HS-5 (cell line): ENCODE results near the gene PPP1R14C.
A peak's percentile ranks its signal among the peaks of the same experiment; 100 is the strongest.

Experiments used
- DNase-seq: peaks from one replicate; pipeline ENCODE4 v3.0.0-alpha.2; 2012; ENCODE audit warnings: low read depth

PPP1R14C gene

GRCh38 chr6:150249261-150249660, 106.4 kb downstream of the PPP1R14C start:
- DNase-seq = no peak

GRCh38 chr6:150250826-150251225, 108.0 kb downstream of the PPP1R14C start:
- DNase-seq = no peak

GRCh38 chr6:150251566-150252186, 108.8 kb downstream of the PPP1R14C start:
- no peak for DNase-seq

GRCh38 chr6:150252714-150253444, 110.0 kb downstream of the PPP1R14C start:
- no peak for DNase-seq

- DNase-seq = no peak
Measured at GRCh38 chr6:150253489-150253888, 110.6 kb downstream of the PPP1R14C start.

GRCh38 chr6:150254770-150255169, 111.9 kb downstream of the PPP1R14C start:
- no peak for DNase-seq

GRCh38 chr6:150255840-150256239, 113.0 kb downstream of the PPP1R14C start:
- DNase-seq = no peak

- peak; percentile 19 for DNase-seq
Measured at GRCh38 chr6:150256618-150257272, 113.9 kb downstream of the PPP1R14C start.

GRCh38 chr6:150258381-150258780, 115.5 kb downstream of the PPP1R14C start:
- no peak for DNase-seq

- no peak for DNase-seq
Measured at GRCh38 chr6:150260931-150261330, 118.1 kb downstream of the PPP1R14C start.

GRCh38 chr6:150261997-150262697, 119.3 kb downstream of the PPP1R14C start:
- DNase-seq = no peak

GRCh38 chr6:150263765-150264404, 121.0 kb downstream of the PPP1R14C start:
- DNase-seq = no peak

- no peak for DNase-seq
Measured at GRCh38 chr6:150266309-150266708, 123.5 kb downstream of the PPP1R14C start.

GRCh38 chr6:150266963-150267685, 124.3 kb downstream of the PPP1R14C start:
- DNase-seq = no peak

GRCh38 chr6:150267686-150268561, 125.1 kb downstream of the PPP1R14C start:
- DNase-seq = peak; percentile 52

- DNase-seq = no peak
Measured at GRCh38 chr6:150269130-150269856, 126.4 kb downstream of the PPP1R14C start.

GRCh38 chr6:150269857-150270223, 127.0 kb downstream of the PPP1R14C start:
- DNase-seq = no peak

GRCh38 chr6:150270330-150271052, 127.6 kb downstream of the PPP1R14C start:
- DNase-seq = no peak

- no peak for DNase-seq
Measured at GRCh38 chr6:150271172-150271500, 128.3 kb downstream of the PPP1R14C start.
